GM23248 (cell line): Measurements from ENCODE around the gene SCML1. TPM values are rescaled to one million over a fixed set of nuclear protein-coding genes. Genes with fewer than 3 reads are reported as not detected.
A peak's percentile ranks its signal among the peaks of the same experiment; 100 is the strongest.

ENCODE experiments used
- DNase-seq: peaks from one replicate; pipeline ENCODE4 v3.0.0-alpha.2; 2015
- H2AFZ ChIP-seq: fragments of 200-600 bp; sonication (generic); 2 replicates; pipeline ENCODE4 v1.6.1; 2016; ENCODE audit warnings: antibody characterized with exemption
- H3F3A ChIP-seq: fragments of 200-600 bp; sonication (generic); 2 replicates; pipeline ENCODE4 v1.6.1; 2016; ENCODE audit warnings: mild to moderate bottlenecking, antibody characterized with exemption, mixed run types; ENCODE audit not compliant: insufficient read depth
- H3K27ac ChIP-seq: fragments of 200-600 bp; sonication (generic); 2 replicates; pipeline ENCODE4 v1.5.1; 2016; ENCODE audit warnings: mild to moderate bottlenecking
- H3K27me3 ChIP-seq: fragments of 200-600 bp; sonication (generic); replicated peaks from 2 replicates; pipeline ENCODE4 v1.6.1; 2016; ENCODE audit warnings: mild to moderate bottlenecking; ENCODE audit not compliant: insufficient read depth
- H3K36me3 ChIP-seq: fragments of 200-600 bp; sonication (generic); 2 replicates; pipeline ENCODE4 v1.6.1; 2016; ENCODE audit warnings: low read depth, mild to moderate bottlenecking
- H3K4me1 ChIP-seq: fragments of 200-600 bp; sonication (generic); 2 replicates; pipeline ENCODE4 v1.6.1; 2016; ENCODE audit warnings: mild to moderate bottlenecking; ENCODE audit not compliant: insufficient read depth
- H3K4me2 ChIP-seq: fragments of 200-600 bp; sonication (generic); one replicate; pipeline ENCODE4 v1.6.1; 2016; ENCODE audit warnings: mild to moderate bottlenecking; ENCODE audit not compliant: unreplicated experiment
- H3K4me3 ChIP-seq: fragments of 200-600 bp; sonication (generic); 2 replicates; pipeline ENCODE4 v1.5.1; 2016; ENCODE audit warnings: mild to moderate bottlenecking
- H3K79me2 ChIP-seq: fragments of 200-600 bp; sonication (generic); 2 replicates; pipeline ENCODE4 v1.6.1; 2016; ENCODE audit warnings: mild to moderate bottlenecking; ENCODE audit not compliant: insufficient read depth
- H3K9ac ChIP-seq: fragments of 200-600 bp; sonication (generic); 2 replicates; pipeline ENCODE4 v1.6.1; 2016; ENCODE audit warnings: mild to moderate bottlenecking
- H3K9me2 ChIP-seq: fragments of 200-600 bp; sonication (generic); 2 replicates; pipeline ENCODE4 v1.6.1; 2016; ENCODE audit warnings: mixed run types, mild to moderate bottlenecking, moderate library complexity; ENCODE audit not compliant: insufficient read depth
- H3K9me3 ChIP-seq: fragments of 200-600 bp; sonication (generic); one replicate; pipeline ENCODE4 v1.6.1; 2017; ENCODE audit warnings: low read depth
- H4K20me1 ChIP-seq: fragments of 200-600 bp; sonication (generic); 2 replicates; pipeline ENCODE4 v1.6.0; 2016; ENCODE audit not compliant: insufficient read depth
- EZH2 ChIP-seq: fragments of 200-600 bp; sonication (generic); IDR thresholded peaks from 2 replicates; pipeline ENCODE4 v1.6.1; 2018; ENCODE audit warnings: antibody characterized with exemption, mild to moderate bottlenecking; ENCODE audit not compliant: insufficient read depth, poor library complexity, severe bottlenecking
- EZH2phosphoT487 ChIP-seq: fragments of 200-600 bp; sonication (generic); IDR thresholded peaks from 2 replicates; pipeline ENCODE4 v1.6.1; 2018; ENCODE audit warnings: antibody characterized with exemption, moderate library complexity, mild to moderate bottlenecking, low read depth; ENCODE audit not compliant: insufficient read depth
- WGBS, 2 experiments: methylation state at CpG; one replicate each; pipeline ENCODE4 v1.1.6; 2015 to 2017; ENCODE audit warnings: low lambda C conversion rate in 2 of 2, low coverage in 1 of 2; ENCODE audit errors: missing lambda C conversion rate in 2 of 2; 5-methylcytosine and 5-hydroxymethylcytosine counted together
- in situ Hi-C: fragments of 300-500 bp; cut with MboI; formaldehyde crosslinking; loops from 2 replicates; pipeline ENCODE4 v1.15.0; 2020
- polyA plus RNA-seq: library from polyadenylated mRNA; unstranded; fragments of >200 nt; fragmentation: Nextera tagmentation; extraction: Ambion mirVana; gene quantifications from 2 replicates; pipeline ENCODE4 v1.2.1, GENCODE V29; 2016
- total RNA-seq: library from RNA; depleted of rRNA; stranded (reverse); fragments of >200 nt; shearing (Covaris generic); gene quantifications from 2 replicates; pipeline ENCODE4 v1.2.3, GENCODE V29; 2014

SCML1 gene
- total and polyA plus RNA-seq, 2 experiments from 2014 or later = 7.5 to 10.0 TPM

DNA sequence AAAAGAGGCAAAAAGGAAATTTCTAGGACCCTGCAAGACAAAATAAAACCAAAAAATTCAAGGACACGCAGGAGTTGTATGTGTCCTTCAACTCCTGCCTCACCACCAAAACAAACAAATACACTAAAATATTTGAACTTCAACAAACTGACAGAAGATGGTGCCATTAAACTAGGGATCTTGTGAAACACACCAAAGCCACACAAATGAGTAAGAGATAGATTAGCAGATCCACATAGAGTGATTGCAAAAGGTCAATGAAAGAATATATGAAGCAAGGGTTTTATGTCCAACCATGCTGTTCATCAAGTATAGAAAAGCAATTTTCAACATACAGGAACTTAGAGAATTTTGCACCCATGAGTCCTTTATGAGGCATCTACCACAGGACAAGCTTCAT, 40.1 kb upstream of the SCML1 start:
- no peaks in the 10 kb centered on the region for H3K9me2 ChIP-seq
- no peaks in the 10 kb centered on the region for H3K4me1 ChIP-seq
- H3K27ac ChIP-seq = no peak overlapping the region
- no peaks in the 10 kb centered on the region for H3K36me3 ChIP-seq
- peak; percentile 40 for DNase-seq
- no peaks in the 10 kb centered on the region for H4K20me1 ChIP-seq
- in situ Hi-C loops = no loop called here
- H3K9ac ChIP-seq = no peak overlapping the region
- H3K9me3 ChIP-seq = no peaks in the 10 kb centered on the region
- no peaks in the 10 kb centered on the region for H3K79me2 ChIP-seq
- no peaks in the 10 kb centered on the region for H3K27me3 ChIP-seq
- TF ChIP-seq EZH2 = no peak
- no peak for TF ChIP-seq EZH2phosphoT487
- no peak overlapping the region for H3K4me2 ChIP-seq
- no peak overlapping the region for H3K4me3 ChIP-seq
- no peak overlapping the region for H2AFZ ChIP-seq
- H3F3A ChIP-seq = no peaks in the 10 kb centered on the region
- 81 to 100% methylated on average over 1 of the region's 1 CpG for WGBS, 2 experiments

DNA sequence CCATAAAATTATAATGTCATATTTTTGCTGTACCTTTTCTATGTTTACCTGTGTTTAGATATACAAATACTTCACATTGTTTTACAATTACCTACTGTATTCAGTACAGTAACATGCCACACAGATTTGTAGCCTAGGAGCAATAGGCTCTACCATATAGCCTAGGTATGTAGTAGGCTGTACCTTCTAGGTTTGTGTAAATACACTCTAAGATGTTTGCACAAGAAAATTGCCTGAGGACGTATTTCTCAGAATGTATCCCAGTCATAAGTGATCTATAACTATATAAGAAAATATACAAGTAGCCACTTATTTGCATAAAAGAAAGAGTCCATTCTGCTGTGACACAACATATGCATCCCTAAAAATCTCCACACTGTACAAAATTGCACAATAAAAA, 36.3 kb upstream of the SCML1 start:
- no peak overlapping the region for H2AFZ ChIP-seq
- WGBS, 2 experiments = 92 to 96% methylated on average over 1 of the region's 1 CpG
- DNase-seq = no peak
- no peaks in the 10 kb centered on the region for H3K36me3 ChIP-seq
- no peaks in the 10 kb centered on the region for H3K79me2 ChIP-seq
- no peak overlapping the region for H3K4me3 ChIP-seq
- H3K4me1 ChIP-seq = no peaks in the 10 kb centered on the region
- no peak overlapping the region for H3K4me2 ChIP-seq
- no peaks in the 10 kb centered on the region for H3K9me3 ChIP-seq
- no peak overlapping the region for H3K27ac ChIP-seq
- H3F3A ChIP-seq = no peaks in the 10 kb centered on the region
- in situ Hi-C loops = no loop called here
- no peaks in the 10 kb centered on the region for H3K9me2 ChIP-seq
- no peaks in the 10 kb centered on the region for H3K27me3 ChIP-seq
- no peak overlapping the region for H3K9ac ChIP-seq
- no peak for TF ChIP-seq EZH2phosphoT487
- TF ChIP-seq EZH2 = no peak
- H4K20me1 ChIP-seq = no peaks in the 10 kb centered on the region

DNA sequence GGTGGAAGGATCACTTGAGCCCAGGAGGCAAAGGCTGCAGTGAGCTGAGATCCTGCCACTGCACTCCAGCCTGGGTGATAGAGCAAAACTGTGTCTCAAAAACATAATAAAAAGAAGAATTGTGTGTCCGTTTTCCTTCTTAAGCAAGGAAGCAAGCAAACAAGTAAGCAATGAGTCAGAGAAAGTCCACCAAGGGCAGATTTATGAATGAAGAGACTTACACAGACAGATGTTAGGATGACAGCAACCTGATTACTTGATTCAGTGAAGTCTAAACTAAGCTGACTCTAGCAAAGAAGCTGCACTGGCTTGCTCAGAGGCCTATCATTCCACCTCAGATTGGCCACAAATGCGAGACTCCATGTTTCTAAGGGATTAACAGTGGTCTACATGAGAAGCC, 34.1 kb upstream of the SCML1 start:
- 69 to 94% methylated on average over 2 of the region's 2 CpGs for WGBS, 2 experiments
- no peak overlapping the region for H3K4me2 ChIP-seq

DNA sequence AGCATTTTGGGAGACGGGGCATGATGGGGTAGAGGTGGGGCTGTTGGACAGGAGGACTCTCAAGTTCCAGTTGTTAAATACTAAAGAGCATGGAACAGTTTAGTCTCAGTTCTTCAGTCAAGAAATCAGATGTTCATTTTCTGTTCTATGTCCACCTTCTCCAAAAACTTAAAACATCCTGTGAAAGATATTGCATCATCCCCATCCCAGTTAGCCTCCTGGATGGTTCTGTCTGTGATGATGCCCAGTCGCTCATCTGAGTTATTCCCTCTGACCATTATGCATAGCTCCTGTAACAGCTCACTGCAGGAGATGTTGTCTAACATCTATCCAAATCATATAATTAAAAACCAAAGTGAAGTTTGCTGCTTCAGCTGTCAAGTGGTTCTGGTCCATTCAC, 32.1 kb upstream of the SCML1 start:
- peaks cover 5% of the 10 kb centered on the region; the same call in 1 of the 2 replicates for H3K4me1 ChIP-seq
- TF ChIP-seq EZH2phosphoT487 (no peak), EZH2 (no peak)
- no peak overlapping the region for H3K4me3 ChIP-seq
- no peaks in the 10 kb centered on the region for H3K36me3 ChIP-seq
- no peaks in the 10 kb centered on the region for H3K27me3 ChIP-seq
- no peak overlapping the region for H2AFZ ChIP-seq
- DNase-seq = no peak
- no peaks in the 10 kb centered on the region for H3F3A ChIP-seq
- no peaks in the 10 kb centered on the region for H3K79me2 ChIP-seq
- no peaks in the 10 kb centered on the region for H3K9me3 ChIP-seq
- no peak overlapping the region for H3K27ac ChIP-seq
- WGBS, 2 experiments = 92 to 93% methylated on average over 2 of the region's 2 CpGs
- H3K4me2 ChIP-seq = no peak overlapping the region
- in situ Hi-C loops = no loop called here
- H3K9me2 ChIP-seq = no peaks in the 10 kb centered on the region
- H3K9ac ChIP-seq = no peak overlapping the region
- no peaks in the 10 kb centered on the region for H4K20me1 ChIP-seq

More for the DNA sequence above, 34.1 kb upstream of the SCML1 start:
- H3K4me1 ChIP-seq = peaks cover 5% of the 10 kb centered on the region; the same call in 1 of the 2 replicates
- H3K4me3 ChIP-seq = no peak overlapping the region
- H3K9me2 ChIP-seq = no peaks in the 10 kb centered on the region
- no peaks in the 10 kb centered on the region for H3K36me3 ChIP-seq
- no peak overlapping the region for H3K27ac ChIP-seq
- H3K9ac ChIP-seq = no peak overlapping the region
- TF ChIP-seq EZH2 (no peak), EZH2phosphoT487 (no peak)
- no peaks in the 10 kb centered on the region for H3K9me3 ChIP-seq
- H3K27me3 ChIP-seq = no peaks in the 10 kb centered on the region
- no peaks in the 10 kb centered on the region for H3F3A ChIP-seq
- H2AFZ ChIP-seq = no peak overlapping the region
- in situ Hi-C loops = no loop called here
- H4K20me1 ChIP-seq = no peaks in the 10 kb centered on the region
- no peak for DNase-seq
- H3K79me2 ChIP-seq = no peaks in the 10 kb centered on the region

DNA sequence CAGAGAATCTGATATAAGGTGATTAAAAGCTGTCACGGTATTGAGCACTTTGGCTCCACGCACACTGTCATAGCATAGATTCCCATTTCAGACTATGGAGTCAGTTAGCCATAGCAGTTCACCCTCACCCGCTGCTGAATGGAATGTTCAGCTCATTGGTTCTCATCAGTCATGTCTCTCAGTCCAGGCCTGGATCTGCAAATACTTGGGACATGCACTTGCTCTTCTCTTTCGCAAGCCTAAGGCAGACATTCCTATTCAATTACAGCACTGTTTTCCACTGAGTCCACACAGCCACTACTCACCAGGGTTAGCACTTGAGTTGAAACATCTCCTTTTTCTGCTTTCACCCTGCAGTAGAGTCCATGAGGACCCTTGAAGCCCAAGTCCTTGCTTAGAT, 30.6 kb upstream of the SCML1 start:
- no peaks in the 10 kb centered on the region for H4K20me1 ChIP-seq
- no peaks in the 10 kb centered on the region for H3K36me3 ChIP-seq
- H3K9ac ChIP-seq = no peak overlapping the region
- no peak overlapping the region for H3K27ac ChIP-seq
- no peaks in the 10 kb centered on the region for H3K9me2 ChIP-seq
- TF ChIP-seq EZH2phosphoT487 (no peak), EZH2 (no peak)
- H3K4me3 ChIP-seq = no peak overlapping the region
- peaks cover 5% of the 10 kb centered on the region; the same call in 1 of the 2 replicates for H3K4me1 ChIP-seq
- 32 to 42% methylated on average over 4 of the region's 4 CpGs for WGBS, 2 experiments
- H3K79me2 ChIP-seq = no peaks in the 10 kb centered on the region
- H3F3A ChIP-seq = no peaks in the 10 kb centered on the region
- no peak overlapping the region for H3K4me2 ChIP-seq
- peak; percentile 84 for DNase-seq
- no peaks in the 10 kb centered on the region for H3K27me3 ChIP-seq
- in situ Hi-C loops = no loop called here
- no peak overlapping the region for H2AFZ ChIP-seq
- H3K9me3 ChIP-seq = no peaks in the 10 kb centered on the region
